HCT116 (cell line): ENCODE results near the gene TEX261. TPM values are rescaled to one million over a fixed set of nuclear protein-coding genes. Genes with fewer than 3 reads are reported as not detected.
A peak's percentile ranks its signal among the peaks of the same experiment; 100 is the strongest.

Experiments used
- ATAC-seq: fragments of 200-7000 bp; cut with Tn5 transposase; 2 replicates; pipeline ENCODE4 v1.9.1; 2020; ENCODE audit warnings: mild to moderate bottlenecking, moderate library complexity
- Bru-seq: library from RNA; stranded (reverse); fragments of 400-500 nt; gene quantifications from one replicate; lab custom pipeline; 2021; lab: Mats Ljungman, UMichigan
- BruChase-seq, 2 experiments: library from RNA; stranded (reverse); fragments of 400-500 nt; gene quantifications; one replicate each; lab custom pipeline; 2021; lab: Mats Ljungman, UMichigan
- BruUV-seq: library from RNA; stranded (reverse); fragments of 400-500 nt; replicated peaks from 2 replicates; lab custom pipeline; 2021; lab: Mats Ljungman, UMichigan
- CTCF ChIA-PET: fragments of 300-600 bp; sonication (Branson Sonifier 250); formaldehyde crosslinking; loops from one replicate; lab custom pipeline; 2021; ENCODE audit warnings: antibody characterized with exemption; lab: Charles Lee
- POLR2A ChIA-PET: fragments of 300-600, 350-600 bp; sonication (Branson Sonifier 250); formaldehyde crosslinking; loops from one replicate; lab custom pipeline; 2021; ENCODE audit warnings: antibody characterized with exemption; lab: Charles Lee
- RAD21 ChIA-PET, 2 experiments: fragments of 300-600 bp; sonication (Branson Sonifier 250); formaldehyde crosslinking; loops; one replicate each; lab custom pipeline; 2023; ENCODE audit warnings: low total read pairs in 2 of 2; ENCODE audit not compliant: uncharacterized antibody in 2 of 2, unreplicated experiment in 2 of 2, low non-redundant PET in 1 of 2; lab: Charles Lee
- DNase-seq: peaks from one replicate; pipeline ENCODE4 v3.0.0-alpha.2; 2010; ENCODE audit warnings: low read depth, low spot score
- H2AFZ ChIP-seq: fragments of 200-600 bp; shearing (Covaris generic), sonication (generic); 2 replicates; pipeline ENCODE4 v1.6.1; 2017; ENCODE audit warnings: low read depth, mixed run types, mixed read lengths, antibody characterized with exemption, low read length; ENCODE audit not compliant: poor library complexity, severe bottlenecking
- H3K27ac ChIP-seq: 2 replicates; pipeline ENCODE4 v1.5.1; 2012; ENCODE audit warnings: low read depth, low read length
- H3K27me3 ChIP-seq: fragments of 200-600 bp; sonication (generic); 2 replicates; pipeline ENCODE4 v1.6.1; 2016; ENCODE audit warnings: mixed run types, low read length, mixed read lengths; ENCODE audit not compliant: insufficient read depth
- H3K36me3 ChIP-seq, 2 experiments: fragments of 200-500 bp in 1 of 2; fragments of 200-600 bp in 1 of 2; sonication (Bioruptor generic) in 1 of 2; sonication (generic) in 1 of 2; 2 replicates each; pipeline versions ENCODE4 v1.5.1 to v1.6.1; 2014 to 2016; ENCODE audit warnings: low read length in 2 of 2, inconsistent platforms in 1 of 2, mixed read lengths in 1 of 2, mixed run types in 1 of 2; ENCODE audit not compliant: insufficient read depth in 2 of 2, control insufficient read depth in 1 of 2
- H3K4me1 ChIP-seq, 2 experiments: fragments of 200-600 bp in 1 of 2; sonication (generic) in 1 of 2; 2 replicates each; pipeline versions ENCODE4 v1.5.1 to v1.6.1; 2012 to 2017; ENCODE audit warnings: low read length in 2 of 2, inconsistent platforms in 1 of 2, mild to moderate bottlenecking in 1 of 2, mixed read lengths in 1 of 2, mixed run types in 1 of 2, moderate library complexity in 1 of 2; ENCODE audit not compliant: insufficient read depth in 2 of 2, control insufficient read depth in 1 of 2
- H3K4me2 ChIP-seq: fragments of 200-600 bp; sonication (generic); 2 replicates; pipeline ENCODE4 v1.6.1; 2017; ENCODE audit warnings: mixed run types, low read length, mixed read lengths
- H3K4me3 ChIP-seq, 2 experiments: fragments of 200-600 bp in 1 of 2; sonication (generic) in 1 of 2; replicated peaks in 1 of 2; 2 replicates each; pipeline ENCODE4 v1.5.1; 2011 to 2016; ENCODE audit warnings: low read length in 2 of 2, control low read depth in 1 of 2, low read depth in 1 of 2, mild to moderate bottlenecking in 1 of 2, mixed read lengths in 1 of 2, mixed run types in 1 of 2
- H3K79me2 ChIP-seq: fragments of 200-600 bp; sonication (generic); 2 replicates; pipeline ENCODE4 v1.6.1; 2017; ENCODE audit warnings: mild to moderate bottlenecking, mixed run types, low read length, moderate library complexity, mixed read lengths; ENCODE audit not compliant: insufficient read depth
- H3K9ac ChIP-seq: fragments of 200-600 bp; sonication (generic); 2 replicates; pipeline ENCODE4 v1.6.1; 2016; ENCODE audit warnings: low read length, mixed read lengths
- H3K9me2 ChIP-seq: fragments of 200-600 bp; sonication (generic), shearing (Covaris generic); 2 replicates; pipeline ENCODE4 v1.6.1; 2017; ENCODE audit warnings: mixed run types, mild to moderate bottlenecking, moderate library complexity; ENCODE audit not compliant: insufficient read depth
- H3K9me3 ChIP-seq, 2 experiments: fragments of 200-500 bp in 1 of 2; fragments of 200-600 bp in 1 of 2; sonication (Bioruptor generic) in 1 of 2; sonication (generic) in 1 of 2; 2 replicates each; pipeline ENCODE4 v1.6.1; 2014 to 2017; ENCODE audit warnings: low read length in 2 of 2, mixed read lengths in 2 of 2, inconsistent platforms in 1 of 2, low read depth in 1 of 2, mild to moderate bottlenecking in 1 of 2, mixed run types in 1 of 2, moderate library complexity in 1 of 2; ENCODE audit not compliant: control insufficient read depth in 1 of 2, insufficient read depth in 1 of 2
- H4K20me1 ChIP-seq: fragments of 200-600 bp; sonication (generic), shearing (Covaris generic); 2 replicates; pipeline ENCODE4 v1.6.1; 2017; ENCODE audit warnings: mixed run types, mild to moderate bottlenecking, moderate library complexity; ENCODE audit not compliant: insufficient read depth
- CBX3 ChIP-seq: IDR thresholded peaks from 2 replicates; pipeline ENCODE4 v1.6.1; 2012; ENCODE audit warnings: low read depth
- CEBPB ChIP-seq: IDR thresholded peaks from 2 replicates; pipeline ENCODE4 v1.6.1; 2012; ENCODE audit warnings: low read depth
- CTCF ChIP-seq, 3 experiments: fragments of 200-600 bp in 1 of 3; sonication (generic) in 1 of 3; IDR thresholded peaks in 2 of 3; conservative IDR thresholded peaks in 1 of 3; 2 replicates each; pipeline ENCODE4 v1.5.1; 2012 to 2017; ENCODE audit warnings: low read depth in 2 of 3, low read length in 2 of 3, antibody characterized with exemption in 1 of 3, borderline replicate concordance in 1 of 3, control low read depth in 1 of 3, mild to moderate bottlenecking in 1 of 3, mixed read lengths in 1 of 3, mixed run types in 1 of 3, moderate library complexity in 1 of 3; ENCODE audit not compliant: insufficient read depth in 1 of 3
- EGR1 ChIP-seq: IDR thresholded peaks from 2 replicates; pipeline ENCODE4 v1.6.1; 2012; ENCODE audit warnings: low read depth
- EZH2phosphoT487 ChIP-seq: fragments of 200-600 bp; IDR thresholded peaks from 2 replicates; pipeline ENCODE4 v1.6.1; 2018; ENCODE audit warnings: antibody characterized with exemption, borderline replicate concordance
- JUND ChIP-seq: IDR thresholded peaks from 2 replicates; pipeline ENCODE4 v1.6.1; 2012
- MAX ChIP-seq: IDR thresholded peaks from 2 replicates; pipeline ENCODE4 v1.6.1; 2012
- POLR2AphosphoS5 ChIP-seq: IDR thresholded peaks from 2 replicates; pipeline ENCODE4 v1.6.1; 2011; ENCODE audit warnings: mild to moderate bottlenecking, low read depth, low read length, moderate library complexity
- RAD21 ChIP-seq: IDR thresholded peaks from 2 replicates; pipeline ENCODE4 v1.6.1; 2012; ENCODE audit warnings: low read depth, mild to moderate bottlenecking
- REST ChIP-seq: IDR thresholded peaks from 2 replicates; pipeline ENCODE4 v1.6.1; 2012; ENCODE audit warnings: low read depth
- SIN3A ChIP-seq: IDR thresholded peaks from 2 replicates; pipeline ENCODE4 v1.6.1; 2012; ENCODE audit warnings: low read depth
- SP1 ChIP-seq: IDR thresholded peaks from 2 replicates; pipeline ENCODE4 v1.6.1; 2012; ENCODE audit warnings: low read depth
- YY1 ChIP-seq: IDR thresholded peaks from 2 replicates; pipeline ENCODE4 v1.6.1; 2011; ENCODE audit warnings: low read length, low read depth, moderate library complexity, mild to moderate bottlenecking; ENCODE audit not compliant: insufficient replicate concordance; ENCODE audit errors: extremely low read depth
- ZNF274 ChIP-seq: fragments of 200-500 bp; sonication (Bioruptor generic); IDR thresholded peaks from 2 replicates; pipeline ENCODE4 v1.6.1; 2014; ENCODE audit warnings: mild to moderate bottlenecking, low read depth, low read length, inconsistent platforms
- intact Hi-C: fragments of 100-400 bp; cut with micrococcal nuclease; formaldehyde crosslinking; loops from 2 replicates; pipeline ENCODE4 v1.10.0; 2022
- long read RNA-seq: library from polyadenylated mRNA; unstranded; transcript quantifications from one replicate; pipeline ENCODE4 v2.0.0, GENCODE V29; 2021; ENCODE audit not compliant: unreplicated experiment
- polyA plus RNA-seq: library from polyadenylated mRNA; unstranded; fragments of >200 nt; gene quantifications from 2 replicates; pipeline ENCODE4 v1.2.1, GENCODE V29; 2012; ENCODE audit warnings: missing spikeins
- total RNA-seq: library from RNA; stranded (reverse); gene quantifications from one replicate; pipeline ENCODE4 v1.2.1, GENCODE V29; 2021; ENCODE audit not compliant: unreplicated experiment
- TF ChIP-seq, protein P1 (sequence below): IDR thresholded peaks from 2 replicates; pipeline ENCODE4 v1.6.1; 2011; ENCODE audit warnings: mild to moderate bottlenecking, low read length, moderate library complexity; ENCODE audit not compliant: insufficient replicate concordance; ENCODE audit errors: extremely low read depth
- TF ChIP-seq, protein P2 (sequence below): IDR thresholded peaks from 2 replicates; pipeline ENCODE4 v1.6.1; 2012

The TEX261 gene
- total RNA-seq, result 37.9 TPM
- polyA plus RNA-seq, result 20.9 and 30.0 TPM in 2 replicates
- percentile 71 among the genes with signal in this experiment for Bru-seq, nascent RNA
- percentile 98 among the genes with signal in this experiment for BruChase-seq, experiment 1, labeled RNA remaining after a 6-hour chase
- BruChase-seq, experiment 2, labeled RNA remaining after a 2-hour chase, result percentile 96 among the genes with signal in this experiment
- long read RNA-seq, transcript TEX261-201 (6 exons, 3,441 nt), result major isoform, 26 of 56 reads
- long read RNA-seq, transcript TEX261-202 (5 exons, 758 nt), result minor isoform, 11 of 56 reads
- long read RNA-seq, partial matches to known transcripts, result 1 of 56 reads
- long read RNA-seq, other reads (novel, unspliced or antisense), result 18 of 56 reads

GRCh38 chr2:70994699-70995425, at the start of gene TEX261:
Gene TEX261, minus strand, starts transcription at chr2:70994873. Its CDS starts 116 bp downstream, at chr2:70994757.
- intact Hi-C loops, result no loop called here
- Histone ChIP-seq H3K36me3 (peaks cover 5 to 16% of the 10 kb centered on the region in 2 experiments; a peak in 3 of 4 replicates), H3K79me2 (peaks cover 24% of the 10 kb centered on the region), H3K9me2 (no peaks in the 10 kb centered on the region), H3K4me3 (peak within 1 kb of the TSS; percentile 78 to 95), H3K4me1 (peaks cover 13 to 22% of the 10 kb centered on the region in 2 experiments; a peak in 3 of 4 replicates), H3K4me2 (peak within 1 kb of the TSS; percentile 98), H3K27ac (peak within 1 kb of the TSS; percentile 65), H2AFZ (peak within 1 kb of the TSS; percentile 96), H4K20me1 (no peaks in the 10 kb centered on the region), H3K9ac (peak within 1 kb of the TSS; percentile 76), H3K9me3 (no peaks in the 10 kb centered on the region), H3K27me3 (no peaks in the 10 kb centered on the region)
- RAD21 ChIA-PET, result no interaction called here
- DNase-seq (peak; percentile 71), ATAC-seq (peak; percentile 95)
- CTCF ChIA-PET, result no interaction called here
- no TSS peak for BruUV-seq
- POLR2A ChIA-PET, result no interaction called here
- TF ChIP-seq ZNF274 (no peak), EGR1 (no peak; the same call in 1 of the 2 replicates), CTCF (IDR thresholded peaks at IDR 0.05 in 2 of 3, conservative IDR thresholded peaks at IDR 0.05 in 1 of 3; ENCODE audit: borderline replicate concordance in 1 of 3, insufficient read depth in 1 of 3, low read depth in 2 of 3, low read length in 2 of 3) (peak; percentile 47 to 68 (median 55); a peak in 5 of 6 replicates), SIN3A (peak; percentile 58; the same call in 1 of the 2 replicates), CEBPB (no peak), POLR2AphosphoS5 (peak; percentile 73), CBX3 (no peak), REST (no peak), EZH2phosphoT487 (no peak), SP1 (peak; percentile 59), MAX (peak; percentile 50), JUND (no peak), YY1 (peak; percentile 51), RAD21 (peak; percentile 16; the same call in 1 of the 2 replicates)
- TF ChIP-seq, protein P1, sequence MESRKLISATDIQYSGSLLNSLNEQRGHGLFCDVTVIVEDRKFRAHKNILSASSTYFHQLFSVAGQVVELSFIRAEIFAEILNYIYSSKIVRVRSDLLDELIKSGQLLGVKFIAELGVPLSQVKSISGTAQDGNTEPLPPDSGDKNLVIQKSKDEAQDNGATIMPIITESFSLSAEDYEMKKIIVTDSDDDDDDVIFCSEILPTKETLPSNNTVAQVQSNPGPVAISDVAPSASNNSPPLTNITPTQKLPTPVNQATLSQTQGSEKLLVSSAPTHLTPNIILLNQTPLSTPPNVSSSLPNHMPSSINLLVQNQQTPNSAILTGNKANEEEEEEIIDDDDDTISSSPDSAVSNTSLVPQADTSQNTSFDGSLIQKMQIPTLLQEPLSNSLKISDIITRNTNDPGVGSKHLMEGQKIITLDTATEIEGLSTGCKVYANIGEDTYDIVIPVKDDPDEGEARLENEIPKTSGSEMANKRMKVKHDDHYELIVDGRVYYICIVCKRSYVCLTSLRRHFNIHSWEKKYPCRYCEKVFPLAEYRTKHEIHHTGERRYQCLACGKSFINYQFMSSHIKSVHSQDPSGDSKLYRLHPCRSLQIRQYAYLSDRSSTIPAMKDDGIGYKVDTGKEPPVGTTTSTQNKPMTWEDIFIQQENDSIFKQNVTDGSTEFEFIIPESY, result no peak
- TF ChIP-seq, protein P2, sequence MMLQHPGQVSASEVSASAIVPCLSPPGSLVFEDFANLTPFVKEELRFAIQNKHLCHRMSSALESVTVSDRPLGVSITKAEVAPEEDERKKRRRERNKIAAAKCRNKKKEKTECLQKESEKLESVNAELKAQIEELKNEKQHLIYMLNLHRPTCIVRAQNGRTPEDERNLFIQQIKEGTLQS, result no peak
